22Rv1 (cell line): Measurements from ENCODE around the gene PRIMA1.

Experiments used
- ZFX ChIP-seq: fragments of 450-650 bp; IDR thresholded peaks from 2 replicates; pipeline ENCODE4 v1.6.1; 2017; ENCODE audit warnings: antibody characterized with exemption, borderline replicate concordance
- TF ChIP-seq, protein P1 (sequence below): fragments of 450-650 bp; IDR thresholded peaks from 2 replicates; pipeline ENCODE4 v1.5.1; 2017; ENCODE audit warnings: mild to moderate bottlenecking

GRCh38 chr14:93714605-93715004 lies 73.7 kb downstream of the PRIMA1 start:
- TF ChIP-seq, protein P1, sequence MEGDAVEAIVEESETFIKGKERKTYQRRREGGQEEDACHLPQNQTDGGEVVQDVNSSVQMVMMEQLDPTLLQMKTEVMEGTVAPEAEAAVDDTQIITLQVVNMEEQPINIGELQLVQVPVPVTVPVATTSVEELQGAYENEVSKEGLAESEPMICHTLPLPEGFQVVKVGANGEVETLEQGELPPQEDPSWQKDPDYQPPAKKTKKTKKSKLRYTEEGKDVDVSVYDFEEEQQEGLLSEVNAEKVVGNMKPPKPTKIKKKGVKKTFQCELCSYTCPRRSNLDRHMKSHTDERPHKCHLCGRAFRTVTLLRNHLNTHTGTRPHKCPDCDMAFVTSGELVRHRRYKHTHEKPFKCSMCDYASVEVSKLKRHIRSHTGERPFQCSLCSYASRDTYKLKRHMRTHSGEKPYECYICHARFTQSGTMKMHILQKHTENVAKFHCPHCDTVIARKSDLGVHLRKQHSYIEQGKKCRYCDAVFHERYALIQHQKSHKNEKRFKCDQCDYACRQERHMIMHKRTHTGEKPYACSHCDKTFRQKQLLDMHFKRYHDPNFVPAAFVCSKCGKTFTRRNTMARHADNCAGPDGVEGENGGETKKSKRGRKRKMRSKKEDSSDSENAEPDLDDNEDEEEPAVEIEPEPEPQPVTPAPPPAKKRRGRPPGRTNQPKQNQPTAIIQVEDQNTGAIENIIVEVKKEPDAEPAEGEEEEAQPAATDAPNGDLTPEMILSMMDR = no peak
- TF ChIP-seq ZFX = no peak
